ENCODE results near the gene TPM4.

TPM4 gene

DNA sequence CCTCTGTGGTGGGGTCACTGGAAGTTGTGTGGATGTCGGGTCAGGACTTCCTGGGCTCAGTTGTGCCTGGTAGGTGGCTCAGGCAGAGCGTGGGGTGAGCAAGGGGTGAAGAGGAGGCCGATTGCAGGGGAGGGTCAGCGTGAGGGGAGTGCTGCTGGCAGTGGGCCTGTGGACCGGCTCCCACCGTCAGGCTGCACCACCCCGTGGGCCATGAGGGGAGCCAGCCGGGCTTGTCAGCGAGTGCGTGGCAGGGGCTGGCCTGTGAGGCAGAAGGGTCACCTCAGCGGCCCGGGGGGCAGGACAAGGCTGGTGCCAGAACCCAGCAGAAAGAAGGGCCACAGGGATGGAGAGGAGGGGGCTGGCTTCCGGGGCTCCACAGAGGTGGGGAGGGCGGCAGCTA lies 48.7 kb downstream of the TPM4 start:
- TF ChIP-seq, protein P1, sequence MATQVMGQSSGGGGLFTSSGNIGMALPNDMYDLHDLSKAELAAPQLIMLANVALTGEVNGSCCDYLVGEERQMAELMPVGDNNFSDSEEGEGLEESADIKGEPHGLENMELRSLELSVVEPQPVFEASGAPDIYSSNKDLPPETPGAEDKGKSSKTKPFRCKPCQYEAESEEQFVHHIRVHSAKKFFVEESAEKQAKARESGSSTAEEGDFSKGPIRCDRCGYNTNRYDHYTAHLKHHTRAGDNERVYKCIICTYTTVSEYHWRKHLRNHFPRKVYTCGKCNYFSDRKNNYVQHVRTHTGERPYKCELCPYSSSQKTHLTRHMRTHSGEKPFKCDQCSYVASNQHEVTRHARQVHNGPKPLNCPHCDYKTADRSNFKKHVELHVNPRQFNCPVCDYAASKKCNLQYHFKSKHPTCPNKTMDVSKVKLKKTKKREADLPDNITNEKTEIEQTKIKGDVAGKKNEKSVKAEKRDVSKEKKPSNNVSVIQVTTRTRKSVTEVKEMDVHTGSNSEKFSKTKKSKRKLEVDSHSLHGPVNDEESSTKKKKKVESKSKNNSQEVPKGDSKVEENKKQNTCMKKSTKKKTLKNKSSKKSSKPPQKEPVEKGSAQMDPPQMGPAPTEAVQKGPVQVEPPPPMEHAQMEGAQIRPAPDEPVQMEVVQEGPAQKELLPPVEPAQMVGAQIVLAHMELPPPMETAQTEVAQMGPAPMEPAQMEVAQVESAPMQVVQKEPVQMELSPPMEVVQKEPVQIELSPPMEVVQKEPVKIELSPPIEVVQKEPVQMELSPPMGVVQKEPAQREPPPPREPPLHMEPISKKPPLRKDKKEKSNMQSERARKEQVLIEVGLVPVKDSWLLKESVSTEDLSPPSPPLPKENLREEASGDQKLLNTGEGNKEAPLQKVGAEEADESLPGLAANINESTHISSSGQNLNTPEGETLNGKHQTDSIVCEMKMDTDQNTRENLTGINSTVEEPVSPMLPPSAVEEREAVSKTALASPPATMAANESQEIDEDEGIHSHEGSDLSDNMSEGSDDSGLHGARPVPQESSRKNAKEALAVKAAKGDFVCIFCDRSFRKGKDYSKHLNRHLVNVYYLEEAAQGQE (IDR thresholded peaks at IDR 0.05; ENCODE audit: insufficient read depth in 1 of 2, low read depth in 2 of 2, low read length in 2 of 2), result no peak
- TF ChIP-seq POLR2AphosphoS5 (IDR thresholded peaks at IDR 0.05; ENCODE audit: low read depth, low read length), result no peak
- no peak for TF ChIP-seq TAF1 (IDR thresholded peaks at IDR 0.05; ENCODE audit: borderline replicate concordance, insufficient read depth, low read length)
- TF ChIP-seq FOXP2 (optimal IDR thresholded peaks at IDR 0.05; ENCODE audit: borderline replicate concordance, extremely low read depth, extremely low read length, insufficient read depth), result no peak
- TF ChIP-seq SIN3A (IDR thresholded peaks at IDR 0.05; ENCODE audit: borderline replicate concordance, insufficient read depth, low read length), result no peak

DNA sequence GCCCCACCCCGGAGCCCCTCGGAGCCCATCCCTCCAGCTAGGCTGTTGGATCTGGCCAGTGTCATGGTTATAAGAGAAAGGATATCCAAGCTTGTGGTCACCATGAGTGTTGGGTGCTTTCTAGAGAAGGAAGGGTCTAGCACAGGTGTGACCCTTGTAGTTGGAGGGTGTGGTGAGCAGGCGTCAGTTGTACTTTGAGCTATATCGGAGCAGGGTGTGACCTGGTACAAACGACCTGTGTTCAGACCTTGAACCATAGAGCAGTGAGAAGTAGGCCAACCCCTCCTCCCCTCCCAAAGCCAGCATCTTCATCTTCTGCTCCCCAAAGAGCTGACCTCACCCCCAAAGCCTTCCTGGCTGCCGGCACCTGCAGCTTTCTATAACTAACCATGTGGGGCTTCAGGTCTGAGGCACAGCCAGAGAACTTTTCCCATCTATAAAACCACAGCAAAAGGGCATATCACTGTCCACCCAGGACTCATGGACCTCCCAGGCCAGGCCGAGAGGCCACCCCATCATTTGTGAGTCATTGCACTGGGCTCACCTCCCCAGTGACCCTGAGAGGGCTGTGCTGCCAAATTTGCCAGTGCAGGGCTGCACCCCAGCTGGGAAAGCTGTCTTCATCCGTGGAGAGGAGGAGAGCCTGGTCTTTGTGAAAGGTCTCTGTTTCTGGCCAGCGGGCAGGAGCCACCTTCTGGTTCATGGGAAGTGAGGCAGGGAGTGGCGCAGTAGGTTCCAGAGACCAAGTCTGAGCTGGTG lies 49.6 kb downstream of the TPM4 start:
- TF ChIP-seq POLR2AphosphoS5 (IDR thresholded peaks at IDR 0.05; ENCODE audit: low read depth, low read length), result no peak
- no peak for TF ChIP-seq SIN3A (IDR thresholded peaks at IDR 0.05; ENCODE audit: borderline replicate concordance, insufficient read depth, low read length)
- TF ChIP-seq TAF1 (IDR thresholded peaks at IDR 0.05; ENCODE audit: borderline replicate concordance, insufficient read depth, low read length), result no peak
- TF ChIP-seq FOXP2 (optimal IDR thresholded peaks at IDR 0.05; ENCODE audit: borderline replicate concordance, extremely low read depth, extremely low read length, insufficient read depth), result no peak
- TF ChIP-seq, protein P1 (IDR thresholded peaks at IDR 0.05; ENCODE audit: insufficient read depth in 1 of 2, low read depth in 2 of 2, low read length in 2 of 2), result no peak

DNA sequence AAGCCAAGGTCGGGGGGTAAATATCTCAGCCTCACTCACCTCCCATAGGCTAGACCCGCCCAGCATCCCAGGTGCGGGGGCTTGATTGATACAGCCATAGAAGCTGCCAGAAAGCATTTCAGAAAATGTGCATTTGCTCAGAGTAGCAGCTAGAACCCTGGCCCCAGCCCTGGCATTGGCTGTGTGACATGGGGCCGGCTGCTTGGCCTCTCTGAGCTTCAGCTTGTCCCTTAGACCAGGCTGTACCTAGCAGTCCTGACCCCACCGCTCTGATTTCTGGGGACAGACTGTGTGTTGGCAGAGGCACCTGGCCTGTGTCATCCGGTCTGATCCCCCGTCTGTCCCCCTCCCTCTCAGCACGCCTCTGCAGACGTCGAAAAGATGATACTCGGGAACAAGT lies 50.8 kb downstream of the TPM4 start:
- TF ChIP-seq SIN3A (IDR thresholded peaks at IDR 0.05; ENCODE audit: borderline replicate concordance, insufficient read depth, low read length), result no peak
- no peak for TF ChIP-seq TAF1 (IDR thresholded peaks at IDR 0.05; ENCODE audit: borderline replicate concordance, insufficient read depth, low read length)
- no peak for TF ChIP-seq FOXP2 (optimal IDR thresholded peaks at IDR 0.05; ENCODE audit: borderline replicate concordance, extremely low read depth, extremely low read length, insufficient read depth)
- TF ChIP-seq POLR2AphosphoS5 (IDR thresholded peaks at IDR 0.05; ENCODE audit: low read depth, low read length), result no peak
- TF ChIP-seq, protein P1 (IDR thresholded peaks at IDR 0.05; ENCODE audit: insufficient read depth in 1 of 2, low read depth in 2 of 2, low read length in 2 of 2), result no peak

DNA sequence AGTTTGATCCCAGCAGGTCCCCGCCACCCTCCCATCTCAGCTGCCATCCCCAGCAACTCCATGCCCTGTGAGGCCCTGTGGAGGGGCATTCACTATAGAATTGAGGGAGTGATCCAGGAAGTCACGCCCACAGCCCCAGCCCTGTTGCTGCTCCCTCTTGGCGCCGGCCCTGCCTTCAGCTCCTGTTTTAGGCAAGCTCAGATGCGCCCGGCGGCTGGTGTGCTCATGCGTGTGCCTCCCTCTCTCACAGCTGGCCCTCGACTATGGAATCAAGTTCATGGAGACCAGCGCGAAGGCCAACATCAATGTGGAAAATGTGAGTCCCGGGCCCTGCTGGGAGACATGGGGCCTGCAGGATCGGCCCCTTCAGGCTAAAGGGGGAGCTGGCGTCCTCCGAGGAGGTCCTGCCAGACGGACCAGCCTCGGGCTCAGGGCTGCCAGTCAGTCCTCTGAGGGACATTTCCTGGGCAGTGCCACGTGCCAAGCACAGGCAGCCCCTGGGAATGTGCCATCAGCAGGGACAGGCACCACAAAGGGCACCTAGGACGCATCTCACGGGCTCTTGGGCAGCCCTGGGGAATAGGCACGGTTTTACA lies 51.6 kb downstream of the TPM4 start:
- TF ChIP-seq TAF1 (IDR thresholded peaks at IDR 0.05; ENCODE audit: borderline replicate concordance, insufficient read depth, low read length), result no peak
- no peak for TF ChIP-seq POLR2AphosphoS5 (IDR thresholded peaks at IDR 0.05; ENCODE audit: low read depth, low read length)
- no peak for TF ChIP-seq FOXP2 (optimal IDR thresholded peaks at IDR 0.05; ENCODE audit: borderline replicate concordance, extremely low read depth, extremely low read length, insufficient read depth)
- TF ChIP-seq, protein P1 (IDR thresholded peaks at IDR 0.05; ENCODE audit: insufficient read depth in 1 of 2, low read depth in 2 of 2, low read length in 2 of 2), result no peak
- TF ChIP-seq SIN3A (IDR thresholded peaks at IDR 0.05; ENCODE audit: borderline replicate concordance, insufficient read depth, low read length), result no peak

Measured in PFSK-1 (cell line).